SU-DHL-6 (cell line): ENCODE data around the gene LRFN3.
"Not testable (repeated sequence)": the region's sequence is repeated elsewhere in the genome, so short reads cannot be mapped to it uniquely, and the experiment has no call there.

ENCODE experiments used
- H2AFZ ChIP-seq: fragments of 200-600 bp; sonication (generic); 2 replicates; pipeline ENCODE4 v1.6.1; 2014; ENCODE audit warnings: low read depth, mild to moderate bottlenecking, moderate library complexity, mixed read lengths, antibody characterized with exemption, low read length; ENCODE audit not compliant: severe bottlenecking
- H3F3A ChIP-seq: fragments of 200-600 bp; shearing (Covaris generic); 2 replicates; pipeline ENCODE4 v1.6.0; 2016; ENCODE audit warnings: antibody characterized with exemption, mild to moderate bottlenecking; ENCODE audit not compliant: insufficient read depth
- H3K27ac ChIP-seq: fragments of 200-600 bp; sonication (generic); 2 replicates; pipeline ENCODE4 v1.5.1; 2016; ENCODE audit warnings: low read depth, mild to moderate bottlenecking, low read length, moderate library complexity, mixed read lengths
- H3K27me3 ChIP-seq: fragments of 200-600 bp; sonication (generic), shearing (Covaris generic); 2 replicates; pipeline ENCODE4 v1.6.0; 2014; ENCODE audit warnings: mild to moderate bottlenecking, low read length
- H3K36me3 ChIP-seq: fragments of 200-600 bp; sonication (generic); 2 replicates; pipeline ENCODE4 v1.6.1; 2014; ENCODE audit warnings: mild to moderate bottlenecking, low read length, mixed read lengths
- H3K4me2 ChIP-seq: fragments of 300-600, 200-600 bp; shearing (Covaris generic), sonication (generic); 2 replicates; pipeline ENCODE4 v1.6.0; 2014; ENCODE audit warnings: low read length, low read depth, mild to moderate bottlenecking; ENCODE audit not compliant: poor library complexity, severe bottlenecking
- H3K4me3 ChIP-seq: fragments of 200-600 bp; sonication (generic); 2 replicates; pipeline ENCODE4 v1.5.1; 2014; ENCODE audit warnings: antibody characterized with exemption, low read length, mild to moderate bottlenecking, mixed read lengths; ENCODE audit not compliant: insufficient read depth, poor library complexity, severe bottlenecking
- H3K79me2 ChIP-seq: fragments of 200-600 bp; sonication (generic); 2 replicates; pipeline ENCODE4 v1.6.1; 2014; ENCODE audit warnings: mild to moderate bottlenecking, low read length, moderate library complexity; ENCODE audit not compliant: insufficient read depth
- H3K9ac ChIP-seq: fragments of 200-600 bp; sonication (generic); 2 replicates; pipeline ENCODE4 v1.7.0; 2014; ENCODE audit warnings: mild to moderate bottlenecking, low read length
- H3K9me2 ChIP-seq: fragments of 200-600 bp; sonication (generic); replicated peaks from 2 replicates; pipeline ENCODE4 v1.6.1; 2014; ENCODE audit warnings: low read length; ENCODE audit not compliant: insufficient read depth
- H3K9me3 ChIP-seq: fragments of 200-600 bp; sonication (generic); 2 replicates; pipeline ENCODE4 v1.6.1; 2014; ENCODE audit warnings: low read length, mixed read lengths; ENCODE audit not compliant: insufficient read depth
- H4K20me1 ChIP-seq: fragments of 200-600 bp; sonication (generic); 2 replicates; pipeline ENCODE4 v1.6.1; 2014; ENCODE audit warnings: low read depth, mild to moderate bottlenecking, antibody characterized with exemption, low read length, moderate library complexity, mixed read lengths
- CTCF ChIP-seq: fragments of 200-600 bp; sonication (generic); IDR thresholded peaks from one replicate; pipeline ENCODE4 v1.5.1; 2017; ENCODE audit warnings: antibody characterized with exemption, mild to moderate bottlenecking, low read length, moderate library complexity; ENCODE audit not compliant: insufficient read depth, poor library complexity, severe bottlenecking
- EZH2phosphoT487 ChIP-seq: fragments of 200-600 bp; sonication (generic), shearing (Covaris generic); conservative IDR thresholded peaks from 2 replicates; pipeline ENCODE4 v1.6.1; 2018; ENCODE audit warnings: mild to moderate bottlenecking, antibody characterized with exemption, low read length, moderate library complexity, mixed read lengths

Gene LRFN3

GRCh38 chr19:35978271-35978670, 42.1 kb downstream of the LRFN3 start:
- Histone ChIP-seq H4K20me1 (no peaks in the 10 kb centered on the region), H3K9me3 (no peaks in the 10 kb centered on the region), H3F3A (no peaks in the 10 kb centered on the region), H3K9me2 (no peaks in the 10 kb centered on the region), H3K79me2 (no peaks in the 10 kb centered on the region), H3K27me3 (no peaks in the 10 kb centered on the region), H2AFZ (no peak overlapping the region), H3K9ac (no peak overlapping the region), H3K36me3 (no peaks in the 10 kb centered on the region), H3K4me3 (no peak overlapping the region), H3K4me2 (no peak overlapping the region), H3K27ac (no peak overlapping the region)
- TF ChIP-seq EZH2phosphoT487 (no peak), CTCF (no peak)

DNA sequence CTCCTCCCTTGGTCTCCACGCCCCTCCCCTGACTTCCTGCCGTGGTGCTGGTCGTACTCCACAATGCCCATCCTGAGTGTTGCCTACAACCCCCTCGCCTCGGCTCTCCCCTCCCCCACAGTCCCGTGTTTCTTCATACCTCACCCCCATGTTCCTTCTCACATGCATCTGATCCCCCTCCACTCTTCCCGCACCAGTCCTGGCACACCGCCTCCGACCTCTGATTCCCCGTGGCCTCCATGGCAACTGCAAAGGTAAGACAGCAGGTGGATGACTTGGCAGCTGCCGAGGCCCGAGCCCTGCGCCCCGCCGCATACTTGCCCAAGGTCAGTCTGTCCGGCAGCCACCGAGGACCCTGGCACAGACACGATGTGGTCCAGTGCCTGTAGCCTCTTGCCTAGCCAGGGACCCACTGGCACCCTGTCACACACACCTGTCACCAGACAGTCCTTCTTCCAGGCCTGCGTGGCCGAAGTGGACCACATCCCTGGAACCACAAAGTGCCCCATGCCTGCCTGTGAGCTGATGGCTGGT, 42.7 kb downstream of the LRFN3 start:
- H3K36me3 ChIP-seq: no peaks in the 10 kb centered on the region
- no peak overlapping the region for H3K27ac ChIP-seq
- H3K4me2 ChIP-seq: no peak overlapping the region
- TF ChIP-seq EZH2phosphoT487 (no peak), CTCF (no peak)
- no peak overlapping the region for H2AFZ ChIP-seq
- no peaks in the 10 kb centered on the region for H3K79me2 ChIP-seq
- H3K4me3 ChIP-seq: no peak overlapping the region
- no peaks in the 10 kb centered on the region for H3F3A ChIP-seq
- no peaks in the 10 kb centered on the region for H3K9me2 ChIP-seq
- no peak overlapping the region for H3K9ac ChIP-seq
- no peaks in the 10 kb centered on the region for H4K20me1 ChIP-seq
- H3K9me3 ChIP-seq: no peaks in the 10 kb centered on the region
- no peaks in the 10 kb centered on the region for H3K27me3 ChIP-seq

GRCh38 chr19:35980997-35981396, 44.8 kb downstream of the LRFN3 start:
- not testable (repeated sequence) for H3K27me3 ChIP-seq, H3K9me3 ChIP-seq, H3K36me3 ChIP-seq, H3K4me2 ChIP-seq, H3K27ac ChIP-seq, H3K9ac ChIP-seq, H4K20me1 ChIP-seq, H3K9me2 ChIP-seq, H3K4me3 ChIP-seq, H2AFZ ChIP-seq, H3K79me2 ChIP-seq, H3F3A ChIP-seq

DNA sequence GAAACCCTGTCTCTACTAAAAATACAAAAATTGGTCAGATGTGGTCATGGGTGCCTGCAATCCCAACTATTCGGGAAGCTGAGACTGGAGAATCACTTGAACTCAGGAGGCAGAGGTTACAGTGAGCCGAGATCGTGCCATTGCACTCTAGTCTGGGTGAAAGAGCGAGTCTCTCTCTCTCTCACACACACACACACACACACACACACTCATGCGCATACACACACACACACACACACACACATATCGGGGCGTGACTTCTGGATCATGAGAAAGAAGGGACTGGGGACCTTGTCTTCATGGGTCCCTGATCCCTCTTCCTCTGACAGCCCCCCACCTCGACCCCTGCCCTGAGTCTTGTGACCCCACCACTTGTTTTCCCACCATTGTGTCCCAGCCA, 47.0 kb downstream of the LRFN3 start:
- H3F3A ChIP-seq: no peaks in the 10 kb centered on the region
- H2AFZ ChIP-seq: no peak overlapping the region
- H3K9me2 ChIP-seq: no peaks in the 10 kb centered on the region
- no peak overlapping the region for H3K4me2 ChIP-seq
- no peaks in the 10 kb centered on the region for H3K36me3 ChIP-seq
- no peaks in the 10 kb centered on the region for H3K79me2 ChIP-seq
- H3K27ac ChIP-seq: no peak overlapping the region
- no peaks in the 10 kb centered on the region for H4K20me1 ChIP-seq
- no peaks in the 10 kb centered on the region for H3K9me3 ChIP-seq
- no peak for TF ChIP-seq EZH2phosphoT487
- TF ChIP-seq CTCF: no peak
- no peak overlapping the region for H3K4me3 ChIP-seq
- no peak overlapping the region for H3K9ac ChIP-seq
- H3K27me3 ChIP-seq: no peaks in the 10 kb centered on the region
